ENCODE measurements around the gene NR2C2AP. TPM values are rescaled to one million over a fixed set of nuclear protein-coding genes. Genes with fewer than 3 reads are reported as not detected.

Gene NR2C2AP
- total and polyA plus RNA-seq, 8 donors = 0.45 to 28.9 (median 16.5) TPM; not detected in 2

GRCh38 chr19:19201697-19202630 is 1.2 kb downstream of the NR2C2AP start:
- peaks cover 0 to 12% (median 0%) of the 10 kb centered on the region in 3 donors for H3K27me3 ChIP-seq

GRCh38 chr19:19193926-19194325 is 9.3 kb downstream of the NR2C2AP start:
- Histone ChIP-seq H3K9me3 (no peaks in the 10 kb centered on the region), H3K4me3 (peak overlapping the region in 2 of 4 donors; percentile 95 to 96), H3K4me1 (peaks cover 34 to 55% (median 46%) of the 10 kb centered on the region in 4 donors), H3K36me3 (peaks cover 16 to 48% (median 34%) of the 10 kb centered on the region in 4 donors), H3K27me3 (no peaks in the 10 kb centered on the region), H3K27ac (peak overlapping the region in 2 of 5 donors; percentile 99 to 100)
- intact Hi-C loops (cut with DNase I; ENCODE audit: low total_unique reads) = no loop called here
- no peak for DNase-seq
- WGBS, 5 donors = 67 to 81% (median 78%) methylated on average over 5 of the region's 5 CpGs
- TF ChIP-seq POLR2A (IDR thresholded peaks at IDR 0.05) = no peak
- no peak for TF ChIP-seq POLR2AphosphoS5 (IDR thresholded peaks at IDR 0.05)
- no peak for TF ChIP-seq EP300 (IDR thresholded peaks at IDR 0.05)
- TF ChIP-seq, protein P1, sequence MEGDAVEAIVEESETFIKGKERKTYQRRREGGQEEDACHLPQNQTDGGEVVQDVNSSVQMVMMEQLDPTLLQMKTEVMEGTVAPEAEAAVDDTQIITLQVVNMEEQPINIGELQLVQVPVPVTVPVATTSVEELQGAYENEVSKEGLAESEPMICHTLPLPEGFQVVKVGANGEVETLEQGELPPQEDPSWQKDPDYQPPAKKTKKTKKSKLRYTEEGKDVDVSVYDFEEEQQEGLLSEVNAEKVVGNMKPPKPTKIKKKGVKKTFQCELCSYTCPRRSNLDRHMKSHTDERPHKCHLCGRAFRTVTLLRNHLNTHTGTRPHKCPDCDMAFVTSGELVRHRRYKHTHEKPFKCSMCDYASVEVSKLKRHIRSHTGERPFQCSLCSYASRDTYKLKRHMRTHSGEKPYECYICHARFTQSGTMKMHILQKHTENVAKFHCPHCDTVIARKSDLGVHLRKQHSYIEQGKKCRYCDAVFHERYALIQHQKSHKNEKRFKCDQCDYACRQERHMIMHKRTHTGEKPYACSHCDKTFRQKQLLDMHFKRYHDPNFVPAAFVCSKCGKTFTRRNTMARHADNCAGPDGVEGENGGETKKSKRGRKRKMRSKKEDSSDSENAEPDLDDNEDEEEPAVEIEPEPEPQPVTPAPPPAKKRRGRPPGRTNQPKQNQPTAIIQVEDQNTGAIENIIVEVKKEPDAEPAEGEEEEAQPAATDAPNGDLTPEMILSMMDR (IDR thresholded peaks at IDR 0.05) = no peak

More at GRCh38 chr19:19201697-19202630, 1.2 kb downstream of the NR2C2AP start:
- no peak for TF ChIP-seq POLR2A (IDR thresholded peaks at IDR 0.05)
- no peak for TF ChIP-seq EP300 (IDR thresholded peaks at IDR 0.05)
- TF ChIP-seq, protein P1 (IDR thresholded peaks at IDR 0.05) = no peak
- no peak for TF ChIP-seq POLR2AphosphoS5 (IDR thresholded peaks at IDR 0.05)
- no peak for DNase-seq
- Histone ChIP-seq H3K4me3 (peak overlapping the region; percentile 62 to 74 (median 68)), H3K36me3 (peaks cover 15 to 49% (median 48%) of the 10 kb centered on the region in 4 donors), H3K4me1 (peaks cover 7 to 24% (median 18%) of the 10 kb centered on the region in 4 donors), H3K27ac (peak overlapping the region in 4 of 5 donors; percentile 75 to 88 (median 84)), H3K9me3 (no peaks in the 10 kb centered on the region)
- intact Hi-C loops (cut with DNase I; ENCODE audit: low total_unique reads) = no loop called here
- WGBS, 5 donors = 70 to 72% (median 70%) methylated on average over 19 of the region's 19 CpGs

- no peaks in the 10 kb centered on the region for H3K27me3 ChIP-seq
- WGBS, 5 donors = 0 to 1% (median 0%) methylated on average over 19 to 22 of the region's 22 CpGs
- intact Hi-C loops (cut with DNase I; ENCODE audit: low total_unique reads) = no loop called here
- peak overlapping the region; percentile 93 to 96 (median 96) for H3K4me3 ChIP-seq
- H3K4me1 ChIP-seq = peaks cover 34 to 59% (median 53%) of the 10 kb centered on the region in 4 donors
- no peaks in the 10 kb centered on the region for H3K9me3 ChIP-seq
- no peak for DNase-seq
- TF ChIP-seq POLR2A (IDR thresholded peaks at IDR 0.05) (no peak), POLR2AphosphoS5 (IDR thresholded peaks at IDR 0.05) (no peak), EP300 (IDR thresholded peaks at IDR 0.05) (no peak)
- TF ChIP-seq, protein P1 (IDR thresholded peaks at IDR 0.05) = no peak
- H3K36me3 ChIP-seq = peaks cover 9 to 44% (median 24%) of the 10 kb centered on the region in 4 donors
- H3K27ac ChIP-seq = peak overlapping the region; percentile 60 to 100 (median 99)
Measured at GRCh38 chr19:19192910-19193423, 10.2 kb downstream of the NR2C2AP start.

DNA sequence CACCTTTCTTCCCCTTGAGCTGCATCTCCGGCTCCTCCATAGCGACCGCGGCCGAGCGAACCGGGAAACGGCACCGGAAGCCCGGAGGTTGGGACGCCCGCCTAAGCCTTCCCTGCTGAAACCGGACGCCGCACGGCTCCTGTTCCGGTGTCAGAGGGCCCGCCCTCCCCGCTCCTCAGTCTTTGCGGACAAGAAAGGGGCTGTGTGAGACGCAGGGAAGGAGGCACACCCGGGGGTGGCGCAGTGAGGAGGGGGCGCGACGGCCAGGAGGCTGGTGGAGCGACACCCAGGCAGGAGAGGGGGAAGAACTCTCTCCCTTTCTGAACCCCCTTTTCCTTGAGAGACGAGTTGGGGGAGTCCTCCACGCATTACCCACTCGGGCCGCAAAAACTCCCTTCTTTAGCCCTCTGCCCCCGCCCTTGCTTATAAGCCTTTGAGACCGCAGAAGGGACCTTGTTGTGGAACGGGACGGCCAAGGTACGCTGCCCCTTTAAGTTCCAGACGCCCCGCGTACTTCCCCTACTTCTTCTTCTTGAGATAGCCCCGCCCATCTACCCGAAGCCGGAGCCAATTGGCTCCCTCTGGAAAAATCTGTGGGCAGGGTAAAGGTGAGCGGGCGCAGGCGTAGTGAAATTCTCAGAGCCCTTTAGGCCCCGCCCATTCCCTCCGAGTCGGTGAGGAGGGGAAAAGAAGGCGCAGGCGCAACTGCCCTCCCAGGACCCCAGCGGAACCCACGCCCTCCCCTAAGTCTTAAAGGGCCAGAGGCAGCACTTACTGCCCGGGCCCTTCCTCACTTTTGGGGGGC is 10.9 kb downstream of the NR2C2AP start, which contains the start of the genes BORCS8 and RFXANK:
Gene BORCS8, minus strand, starts transcription at position 75 of the 805 bp plus-strand sequence. Its CDS starts 35 bp downstream, at position 40.
Gene RFXANK, plus strand, starts transcription at position 181 of the 805 bp plus-strand sequence. CDS start 1,689 bp downstream, outside the sequence.
- H3K27ac ChIP-seq = peak within 1 kb of the TSS; percentile 92 to 100 (median 99)
- DNase-seq = peak; percentile 100
- TF ChIP-seq POLR2A (IDR thresholded peaks at IDR 0.05) (peak in 1 of 4 donors; percentile 23), POLR2AphosphoS5 (IDR thresholded peaks at IDR 0.05) (peak; percentile 53 to 83 (median 74)), EP300 (IDR thresholded peaks at IDR 0.05) (no peak)
- TF ChIP-seq, protein P1 (IDR thresholded peaks at IDR 0.05) = no peak
- H3K9me3 ChIP-seq = no peaks in the 10 kb centered on the region
- intact Hi-C loops (cut with DNase I; ENCODE audit: low total_unique reads) = no loop called here
- H3K4me3 ChIP-seq = peak within 1 kb of the TSS; percentile 93 to 96 (median 96)
- H3K4me1 ChIP-seq = peaks cover 34 to 59% (median 53%) of the 10 kb centered on the region in 4 donors
- H3K27me3 ChIP-seq = no peaks in the 10 kb centered on the region
- 0% methylated on average over 43 to 53 of the region's 53 CpGs for WGBS, 5 donors
- H3K36me3 ChIP-seq = peaks cover 7 to 42% (median 18%) of the 10 kb centered on the region in 4 donors

Data from stomach (tissue), 9 donors.